ENCODE data around the gene ANKRD13A.

The ANKRD13A gene

DNA sequence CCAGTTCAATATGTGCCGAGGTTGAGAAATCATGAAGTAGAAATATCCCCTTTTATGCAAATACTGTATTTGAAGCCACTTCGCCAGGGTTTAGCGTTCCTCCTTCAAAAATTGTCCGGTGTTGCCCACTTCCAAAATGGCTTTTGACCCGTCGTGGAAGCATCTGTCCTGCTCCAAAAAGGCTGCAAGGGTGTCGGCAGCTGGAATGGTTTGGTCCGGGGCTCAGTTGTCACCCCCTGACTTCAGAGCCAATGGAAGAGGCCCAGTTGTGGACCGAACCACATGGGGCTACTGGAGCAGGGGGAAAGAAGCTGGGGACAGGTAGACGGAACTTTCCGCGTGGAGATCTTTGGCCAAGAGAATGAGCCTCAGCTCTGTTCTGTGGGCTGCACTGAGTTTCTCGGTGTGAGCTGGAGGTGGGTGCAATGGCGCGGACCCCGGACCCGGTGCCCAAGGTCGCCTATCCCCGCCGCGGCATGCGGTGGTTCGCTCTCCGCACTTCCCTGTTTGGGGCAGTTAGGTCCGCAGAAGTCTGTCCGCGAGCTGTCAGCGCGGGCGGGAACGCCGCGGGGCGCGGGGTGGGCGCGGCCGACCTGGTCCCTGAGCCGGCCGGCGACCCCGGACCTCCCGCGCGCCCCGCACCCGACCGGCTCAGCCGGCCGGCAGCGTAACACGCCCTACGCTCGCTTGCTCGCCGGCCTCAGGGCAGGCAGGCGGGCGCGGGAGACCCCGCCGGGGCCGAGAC is at the start of gene ANKRD13A:
Gene ANKRD13A (plus strand): TSS at position 527 of the 745 bp plus-strand sequence. CDS start 259 bp downstream, outside the sequence.
- peak; percentile 95 for DNase-seq

DNA sequence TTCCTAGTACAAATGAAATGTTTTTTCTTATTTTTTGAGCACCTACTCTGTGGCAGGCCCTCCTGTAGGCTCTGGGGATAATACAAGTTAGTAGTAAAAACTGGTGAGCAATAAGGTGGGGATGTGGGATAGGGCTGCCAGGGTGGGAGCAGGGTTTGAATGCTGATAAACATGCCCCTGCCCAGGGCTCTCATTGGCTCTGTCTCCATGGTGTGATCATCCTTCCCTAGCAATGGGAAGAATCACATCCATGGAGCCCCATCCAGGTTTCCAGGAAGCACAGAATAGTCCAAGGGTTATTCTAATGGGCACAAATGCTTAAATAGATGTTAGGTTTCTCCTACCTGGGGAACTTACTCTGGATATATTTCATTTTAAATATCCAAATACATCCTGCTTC is 48.6 kb upstream of the ANKRD13A start:
- DNase-seq, result no peak

GRCh38 chr12:109951136-109951535 is 48.1 kb upstream of the ANKRD13A start:
- DNase-seq, result no peak

DNA sequence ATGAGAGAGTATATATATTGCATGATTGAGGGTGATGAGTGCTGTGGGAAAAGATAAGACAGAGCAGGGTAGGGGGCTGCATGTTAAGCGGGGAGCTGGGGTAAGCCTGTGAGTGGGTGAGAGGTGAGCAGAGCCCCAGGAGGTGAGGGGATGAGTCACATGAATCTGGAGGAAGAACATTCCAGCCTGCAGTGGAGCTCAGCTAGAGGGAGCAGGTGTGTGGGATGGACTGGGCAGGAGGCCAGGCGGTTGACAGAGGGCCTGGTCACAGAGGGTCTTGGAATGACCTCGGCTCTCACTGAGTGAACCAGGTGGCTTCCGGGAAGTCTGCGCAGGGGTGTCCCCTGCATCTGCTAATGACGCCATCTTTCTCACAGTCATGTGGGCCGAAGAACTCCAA is 47.5 kb upstream of the ANKRD13A start:
- DNase-seq, result peak; percentile 59

- no peak for DNase-seq
Measured at GRCh38 chr12:109952160-109952858, 46.9 kb upstream of the ANKRD13A start.

DNA sequence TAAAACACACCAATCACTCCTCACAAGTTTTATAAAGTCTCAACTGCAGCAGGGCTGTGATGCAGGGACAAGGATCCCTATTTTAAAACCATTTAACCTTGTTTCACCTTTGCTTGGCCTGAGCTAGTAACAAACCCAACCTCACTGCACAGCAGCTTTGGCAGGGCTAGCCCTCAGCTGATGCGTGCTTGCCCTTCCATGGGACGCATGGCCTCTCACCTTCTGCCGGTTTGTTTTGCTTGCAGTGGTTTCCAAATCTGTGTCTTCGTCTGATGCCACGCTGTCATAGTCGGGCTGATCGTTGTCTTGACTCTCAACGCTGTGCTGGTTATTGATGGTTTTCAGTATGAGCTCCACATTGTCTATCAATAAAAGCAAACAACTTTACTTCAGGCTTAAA is 46.4 kb upstream of the ANKRD13A start:
- DNase-seq, result no peak

- DNase-seq, result no peak
Measured at GRCh38 chr12:109953656-109954055, 45.6 kb upstream of the ANKRD13A start.

- DNase-seq, result no peak
Measured at GRCh38 chr12:109958374-109958773, 40.9 kb upstream of the ANKRD13A start.

- no peak for DNase-seq
Measured at GRCh38 chr12:109959411-109960093, 39.7 kb upstream of the ANKRD13A start.

DNA sequence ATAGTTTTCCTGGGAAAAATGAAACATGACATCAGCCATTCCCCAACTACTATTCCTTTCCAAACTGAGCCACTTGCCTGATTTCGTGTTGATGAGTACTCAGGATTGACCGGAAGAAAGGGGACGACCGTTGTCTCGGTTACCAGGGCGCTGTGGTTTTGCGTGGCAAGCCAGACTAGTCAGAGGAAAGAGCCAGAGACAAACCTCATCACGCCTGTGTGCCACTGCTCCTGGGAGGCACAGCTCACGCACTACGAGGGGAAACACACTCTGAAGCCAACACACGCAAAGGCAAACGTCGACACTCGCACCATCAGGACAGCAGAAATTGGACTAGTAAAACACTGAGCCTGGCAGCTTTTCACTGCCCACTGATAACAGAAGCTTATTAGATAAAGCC is 38.0 kb upstream of the ANKRD13A start:
- DNase-seq, result no peak

GRCh38 chr12:109961612-109962011 is 37.6 kb upstream of the ANKRD13A start:
- DNase-seq, result no peak

GRCh38 chr12:109962398-109962797 is 36.8 kb upstream of the ANKRD13A start:
- DNase-seq, result no peak

GRCh38 chr12:109963330-109963729 is 35.9 kb upstream of the ANKRD13A start:
- no peak for DNase-seq

DNA sequence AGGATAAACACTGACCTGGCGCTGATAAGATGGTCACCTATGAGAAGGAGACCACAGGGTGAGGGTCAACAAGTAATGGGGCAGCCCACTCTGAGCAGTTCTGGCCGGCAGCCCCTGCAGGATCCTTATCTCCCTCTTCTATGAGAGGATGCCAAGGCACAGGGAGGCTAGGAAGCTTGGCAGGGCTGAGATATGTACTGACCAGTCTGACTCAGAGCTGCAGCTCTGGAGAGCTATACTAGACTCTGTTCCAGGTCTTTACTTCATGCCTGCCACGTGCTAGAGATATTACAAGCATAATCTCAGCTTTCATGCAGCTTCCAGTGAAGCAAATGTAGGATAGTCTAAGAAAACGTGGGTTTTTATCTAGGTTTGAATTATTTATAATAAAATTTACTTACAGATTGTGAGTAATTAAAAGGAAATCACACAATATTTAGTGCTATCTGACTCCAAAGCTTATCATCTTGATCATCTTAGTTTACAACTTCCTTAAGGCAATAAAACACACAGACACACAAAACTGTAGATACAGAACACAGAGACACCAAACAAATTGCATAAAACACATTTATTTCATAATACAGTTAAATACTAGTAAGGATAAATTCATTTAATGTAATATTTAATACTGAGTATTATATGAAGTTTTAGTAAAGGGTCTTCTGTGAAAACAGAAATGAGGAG is 35.3 kb upstream of the ANKRD13A start:
- no peak for DNase-seq

GRCh38 chr12:109966546-109966945 is 32.7 kb upstream of the ANKRD13A start:
- DNase-seq, result no peak

- no peak for DNase-seq
Measured at GRCh38 chr12:109967383-109968031, 31.7 kb upstream of the ANKRD13A start.

GRCh38 chr12:109968032-109968420 is 31.2 kb upstream of the ANKRD13A start:
- DNase-seq, result no peak

DNA sequence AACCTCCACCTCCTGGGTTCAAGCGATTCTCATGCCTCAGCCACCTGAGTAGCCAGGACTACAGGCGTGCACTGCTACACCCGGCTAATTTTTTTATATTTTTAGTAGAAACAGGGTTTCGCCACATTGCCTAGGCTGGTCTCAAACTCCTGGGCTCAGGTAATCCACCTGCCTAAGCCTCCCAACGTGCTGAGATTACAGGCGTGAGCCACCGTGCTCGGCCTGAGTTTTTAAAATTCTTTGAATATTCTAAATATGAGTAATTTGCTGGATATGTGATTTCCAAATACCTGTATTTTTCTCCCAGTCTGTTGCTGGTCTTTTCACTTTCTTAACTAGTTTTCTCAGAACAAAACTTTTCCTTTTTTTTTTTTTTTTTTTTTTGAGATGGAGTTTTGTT is 30.4 kb upstream of the ANKRD13A start:
- DNase-seq, result no peak

GRCh38 chr12:109972821-109973220 is 26.4 kb upstream of the ANKRD13A start:
- no peak for DNase-seq

GRCh38 chr12:109981311-109981710 is 17.9 kb upstream of the ANKRD13A start:
- DNase-seq, result no peak

- DNase-seq, result no peak
Measured at GRCh38 chr12:109982210-109982609, 17.0 kb upstream of the ANKRD13A start.

- no peak for DNase-seq
Measured at GRCh38 chr12:109983432-109984142, 15.6 kb upstream of the ANKRD13A start.
